T-cell (primary cell): ENCODE results near the gene ACD. TPM values are rescaled to one million over a fixed set of nuclear protein-coding genes. Genes with fewer than 3 reads are reported as not detected.

Experiments
- total RNA-seq, 35 experiments: library from RNA in 6 of 35; stranded (reverse) in 6 of 35; fragments of 120-200 nt in 1 of 35; gene quantifications; one replicate each; pipeline versions ENCODE4 v1.2.1 to v1.2.4 and lab custom pipeline; 2013 to 2026

ACD gene
- total RNA-seq, 5 donors from 2014 or later (not counting 1 experiment from before 2014, with no cell fraction given), result 24.5 to 62.6 (median 53.6) TPM

Other genes starting within 250 kb of the ACD start
- under 1 TPM in 4 of 5 donors, not detected in 1; 0.26 to 0.85 (median 0.47) TPM for gene ZDHHC1, start 243.8 kb downstream of the ACD start, total RNA-seq
- under 1 TPM in 3 of 5 donors, not detected in 2; 0.20 to 0.32 (median 0.29) TPM for gene HSD11B2, start 229.1 kb downstream of the ACD start, total RNA-seq
- gene ATP6V0D1, start 179.1 kb downstream of the ACD start, total RNA-seq, result 10 to 100 TPM; 41.5 to 49.6 (median 45.8) TPM
- gene AGRP, start 176.7 kb downstream of the ACD start, total RNA-seq, result not detected
- gene RIPOR1, start 131.4 kb downstream of the ACD start, total RNA-seq, result 10 to 100 TPM; 33.9 to 60.7 (median 52.4) TPM
- gene CTCF, start 97.7 kb downstream of the ACD start, total RNA-seq, result 10 to 100 TPM; 55.3 to 69.0 (median 64.0) TPM
- 100 to 1,000 TPM; 150 to 271 (median 243) TPM for gene CARMIL2, start 15.1 kb downstream of the ACD start, total RNA-seq
- gene PARD6A, start 700 bp upstream of the ACD start, total RNA-seq, result 10 to 100 TPM in 1 of 5 donors, 1 to 10 TPM in 4; 2.9 to 10.6 (median 7.6) TPM
- 10 to 100 TPM in 3 of 5 donors, 1 to 10 TPM in 2; 4.2 to 12.1 (median 10.1) TPM for gene ENKD1, start 6.5 kb upstream of the ACD start, total RNA-seq
- gene C16orf86, start 6.6 kb upstream of the ACD start, total RNA-seq, result 1 to 10 TPM; 1.9 to 6.7 (median 5.4) TPM
- gene GFOD2, start 59.1 kb upstream of the ACD start, total RNA-seq, result 10 to 100 TPM in 4 of 5 donors, 1 to 10 TPM in 1; 8.5 to 23.2 (median 16.7) TPM
- gene RANBP10, start 146.3 kb upstream of the ACD start, total RNA-seq, result 10 to 100 TPM; 21.9 to 29.3 (median 24.5) TPM
- gene TSNAXIP1, start 146.6 kb upstream of the ACD start, total RNA-seq, result under 1 TPM; 0.30 to 0.45 (median 0.37) TPM
- 10 to 100 TPM; 37.9 to 59.9 (median 55.5) TPM for gene THAP11, start 182.1 kb upstream of the ACD start, total RNA-seq
- 10 to 100 TPM; 37.4 to 55.0 (median 48.3) TPM for gene NUTF2, start 186.7 kb upstream of the ACD start, total RNA-seq
- gene CENPT, start 187.4 kb upstream of the ACD start, total RNA-seq, result 100 to 1,000 TPM in 3 of 5 donors, 10 to 100 TPM in 2; 85.0 to 117 (median 111) TPM
- gene EDC4, start 212.8 kb upstream of the ACD start, total RNA-seq, result 100 to 1,000 TPM; 110 to 144 (median 136) TPM
- 1 to 10 TPM in 4 of 5 donors, under 1 TPM in 1; 0.72 to 5.3 (median 3.1) TPM for gene NRN1L, start 224.6 kb upstream of the ACD start, total RNA-seq
- 10 to 100 TPM; 14.8 to 31.4 (median 28.1) TPM for gene PSKH1, start 233.0 kb upstream of the ACD start, total RNA-seq